GM12891 (cell line): ENCODE results near the gene LEKR1.

ENCODE experiments used
- POLR2A ChIP-seq: IDR thresholded peaks from 2 replicates; pipeline ENCODE4 v1.6.1; 2011; ENCODE audit warnings: low read depth, low read length, control low read depth
- POLR2AphosphoS5 ChIP-seq: IDR thresholded peaks from 2 replicates; pipeline ENCODE4 v1.6.1; 2011; ENCODE audit warnings: low read depth, low read length, control low read depth
- POU2F2 ChIP-seq: IDR thresholded peaks from 2 replicates; pipeline ENCODE4 v1.6.1; 2011; ENCODE audit warnings: low read depth, mild to moderate bottlenecking, control low read depth, low read length, moderate library complexity
- TAF1 ChIP-seq: IDR thresholded peaks from 2 replicates; pipeline ENCODE4 v1.6.1; 2011; ENCODE audit warnings: low read depth, low read length, control low read depth

- TF ChIP-seq POLR2AphosphoS5 (no peak), POLR2A (no peak), TAF1 (no peak), POU2F2 (no peak)
Measured at GRCh38 chr3:156888176-156888575, 62.0 kb downstream of the LEKR1 start.
